Endothelial cell of umbilical vein (primary cell): ENCODE data around the gene PDE3A. TPM values are rescaled to one million over a fixed set of nuclear protein-coding genes. Genes with fewer than 3 reads are reported as not detected.

Experiments
- BruUV-seq: library from RNA; stranded (reverse); fragments of 400-500 nt; replicated peaks from 2 replicates; lab custom pipeline; 2021; lab: Mats Ljungman, UMichigan
- CTCF ChIA-PET: fragments of 300-600, 350-600 bp; sonication (Branson Sonifier 250); formaldehyde crosslinking; loops from one replicate; lab custom pipeline; 2021; ENCODE audit warnings: antibody characterized with exemption, inconsistent platforms; lab: Charles Lee
- POLR2A ChIA-PET: fragments of 300-600, 350-600 bp; sonication (Branson Sonifier 250); formaldehyde crosslinking; loops from one replicate; lab custom pipeline; 2021; ENCODE audit warnings: antibody characterized with exemption, inconsistent platforms; lab: Charles Lee
- DNase-seq: peaks from one replicate; pipeline ENCODE4 v3.0.0-alpha.2; 2011; ENCODE audit warnings: low read depth, low spot score
- FAIRE-seq: peaks from 2 replicates; lab custom pipeline; 2011; peaks lifted over from hg19 to GRCh38; lab: Jason Lieb, UNC
- H2AFZ ChIP-seq: 2 replicates; pipeline ENCODE4 v1.6.0; 2012; ENCODE audit warnings: low read depth, low read length, control low read depth, inconsistent platforms
- H3K27ac ChIP-seq: 2 replicates; pipeline ENCODE4 v1.5.1; 2011; ENCODE audit warnings: low read depth, mild to moderate bottlenecking, control low read depth, low read length, moderate library complexity; ENCODE audit not compliant: insufficient read depth
- H3K27me3 ChIP-seq, 2 experiments: 2 replicates each; pipeline versions ENCODE4 v1.6.0 to v1.6.1; 2011; ENCODE audit warnings: low read length in 2 of 2, mixed read lengths in 1 of 2; ENCODE audit not compliant: control insufficient read depth in 2 of 2, insufficient read depth in 2 of 2
- H3K36me3 ChIP-seq, 2 experiments: 2 replicates in 1 of 2; 3 replicates in 1 of 2; pipeline ENCODE4 v1.5.1; 2011; ENCODE audit warnings: low read length in 2 of 2, mild to moderate bottlenecking in 1 of 2, moderate library complexity in 1 of 2; ENCODE audit not compliant: control insufficient read depth in 2 of 2, insufficient read depth in 2 of 2; ENCODE audit errors: extremely low read depth in 1 of 2
- H3K4me1 ChIP-seq: 3 replicates; pipeline ENCODE4 v1.5.1; 2011; ENCODE audit warnings: mild to moderate bottlenecking, low read length; ENCODE audit not compliant: control insufficient read depth, insufficient read depth; ENCODE audit errors: extremely low read depth
- H3K4me2 ChIP-seq: 2 replicates; pipeline ENCODE4 v1.6.1; 2011; ENCODE audit warnings: low read length, control low read depth, mixed read lengths; ENCODE audit not compliant: insufficient read depth
- H3K4me3 ChIP-seq, 3 experiments: fragments of 200-600 bp in 1 of 3; sonication (generic), shearing (Covaris generic) in 1 of 3; replicated peaks in 1 of 3; 2 replicates each; pipeline ENCODE4 v1.5.1; 2011 to 2016; ENCODE audit warnings: control low read depth in 3 of 3, low read length in 3 of 3, mild to moderate bottlenecking in 2 of 3, inconsistent platforms in 1 of 3, low read depth in 1 of 3, moderate library complexity in 1 of 3; ENCODE audit not compliant: insufficient read depth in 1 of 3
- H3K79me2 ChIP-seq: 2 replicates; pipeline ENCODE4 v1.6.0; 2012; ENCODE audit warnings: low read length, inconsistent platforms; ENCODE audit not compliant: control insufficient read depth, insufficient read depth
- H3K9ac ChIP-seq: replicated peaks from 2 replicates; pipeline ENCODE3; 2011; ENCODE audit warnings: low read length, control low read depth; ENCODE audit not compliant: insufficient read depth; ENCODE audit errors: extremely low read depth
- H3K9me1 ChIP-seq: replicated peaks from 3 replicates; pipeline ENCODE4 v1.6.0; 2011; ENCODE audit warnings: mild to moderate bottlenecking, low read length; ENCODE audit not compliant: control insufficient read depth, insufficient read depth; ENCODE audit errors: extremely low read depth
- H3K9me3 ChIP-seq: replicated peaks from 2 replicates; pipeline ENCODE4 v1.5.1; 2012; ENCODE audit warnings: low read length, inconsistent platforms; ENCODE audit not compliant: control insufficient read depth, insufficient read depth
- H4K20me1 ChIP-seq: replicated peaks from 2 replicates; pipeline ENCODE3; 2011; ENCODE audit warnings: mild to moderate bottlenecking, low read length; ENCODE audit not compliant: control insufficient read depth, insufficient read depth; ENCODE audit errors: extremely low read depth
- EZH2 ChIP-seq: IDR thresholded peaks from 2 replicates; pipeline ENCODE4 v1.6.1; 2012; ENCODE audit warnings: borderline replicate concordance, low read depth, mild to moderate bottlenecking, moderate library complexity, low read length, inconsistent platforms; ENCODE audit not compliant: severe bottlenecking
- FOS ChIP-seq: IDR thresholded peaks from 2 replicates; pipeline ENCODE4 v1.6.1; 2011; ENCODE audit warnings: mild to moderate bottlenecking, low read length, moderate library complexity, borderline replicate concordance; ENCODE audit not compliant: insufficient read depth
- GATA2 ChIP-seq: IDR thresholded peaks from 2 replicates; pipeline ENCODE4 v1.7.0; 2011; ENCODE audit warnings: low read depth, mild to moderate bottlenecking, moderate library complexity, mixed read lengths, low read length; ENCODE audit not compliant: insufficient read length, insufficient read depth
- JUN ChIP-seq: IDR thresholded peaks from 2 replicates; pipeline ENCODE4 v1.6.1; 2011; ENCODE audit warnings: borderline replicate concordance, low read depth; ENCODE audit not compliant: insufficient read length, insufficient read depth
- MYC ChIP-seq: IDR thresholded peaks from one replicate; pipeline ENCODE4 v1.6.1; 2011; ENCODE audit warnings: mild to moderate bottlenecking, low read depth, low read length
- POLR2A ChIP-seq: IDR thresholded peaks from 2 replicates; pipeline ENCODE4 v1.6.1; 2012; ENCODE audit warnings: low read depth, mild to moderate bottlenecking, control low read depth, low read length
- POLR2AphosphoS5 ChIP-seq: IDR thresholded peaks from 2 replicates; pipeline ENCODE4 v1.6.1; 2012; ENCODE audit warnings: low read depth, mild to moderate bottlenecking, control low read depth, low read length, moderate library complexity; ENCODE audit not compliant: insufficient read depth
- dilution Hi-C: fragments of 300-500 bp; cut with MboI; formaldehyde crosslinking; loops from one replicate; pipeline ENCODE4 v1.15.0; 2019; ENCODE audit warnings: low sequenced_read_pairs; ENCODE audit not compliant: extremely low pct_ligation_motif_present
- intact Hi-C: fragments of 100-400 bp; cut with micrococcal nuclease; formaldehyde crosslinking; loops from one replicate; pipeline ENCODE4 v1.10.0; 2022
- polyA plus RNA-seq, 4 experiments: library from polyadenylated mRNA; depleted of rRNA in 3 of 4; stranded (reverse) in 3 of 4; unstranded in 1 of 4; fragments of >200 nt; gene quantifications; 2 replicates each; pipeline versions ENCODE4 v1.2.1 to v1.2.3, GENCODE V29; 2011 to 2012; ENCODE audit warnings: missing spikeins in 1 of 4
- total RNA-seq: library from RNA; stranded (reverse); gene quantifications from 2 replicates; pipeline ENCODE4 v1.2.3, GENCODE V29; 2021
- TF ChIP-seq, protein P1 (sequence below): IDR thresholded peaks from 2 replicates; pipeline ENCODE4 v1.6.1; 2011; ENCODE audit not compliant: insufficient read depth, insufficient read length
- TF ChIP-seq, protein P2 (sequence below), 2 donors: IDR thresholded peaks; 1 replicate in 1 of 2; 2 replicates in 1 of 2; pipeline ENCODE4 v1.5.1; 2011; ENCODE audit warnings: low read length in 2 of 2, mild to moderate bottlenecking in 2 of 2, moderate library complexity in 2 of 2, control low read depth in 1 of 2, inconsistent platforms in 1 of 2, low read depth in 1 of 2; ENCODE audit not compliant: insufficient read depth in 1 of 2; ENCODE audit errors: extremely low read depth in 1 of 2

The PDE3A gene
- total and polyA plus RNA-seq, 2 donors (not counting 3 experiments of a cell fraction or from before 2014, with no cell fraction given): 14.0 to 27.4 TPM

DNA sequence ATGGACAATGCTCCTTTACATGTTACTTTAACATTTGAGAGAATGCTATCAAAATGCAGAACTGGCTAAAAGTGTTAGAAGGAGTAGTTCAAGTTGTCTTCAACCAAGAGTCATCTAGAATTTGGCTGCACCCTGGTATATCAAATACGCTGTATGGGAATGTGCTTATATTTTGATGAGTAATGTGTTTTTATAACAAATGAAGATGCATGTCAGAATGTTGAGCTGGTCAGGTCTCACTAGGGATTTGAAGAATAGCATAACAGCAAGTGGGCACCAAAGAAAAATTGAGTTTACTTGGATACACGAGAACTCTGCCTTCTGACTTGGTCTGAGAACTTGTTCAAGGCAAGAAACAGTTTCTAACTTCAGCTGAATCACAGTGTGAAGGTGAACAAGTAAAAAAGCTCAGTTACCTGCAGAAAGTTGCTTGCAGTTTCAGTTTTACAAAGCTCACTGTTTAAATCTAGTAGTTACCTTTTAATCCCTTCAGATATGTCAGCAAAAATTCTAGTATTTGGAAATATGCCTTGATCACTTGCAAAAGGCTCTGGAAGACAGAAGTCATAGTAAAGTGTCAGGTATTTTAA, 82.3 kb downstream of the PDE3A start:
- Histone ChIP-seq H3K79me2 (peaks cover 6% of the 10 kb centered on the region), H2AFZ (no peak overlapping the region), H3K4me3 (no peak overlapping the region), H3K4me2 (no peak overlapping the region), H3K27ac (no peak overlapping the region), H3K4me1 (no peaks in the 10 kb centered on the region), H3K9me1 (no peaks in the 10 kb centered on the region), H3K36me3 (peaks cover 0 to 2% of the 10 kb centered on the region in 2 experiments), H4K20me1 (no peaks in the 10 kb centered on the region), H3K9me3 (no peaks in the 10 kb centered on the region), H3K9ac (no peak overlapping the region), H3K27me3 (no peaks in the 10 kb centered on the region)
- no peak for TF ChIP-seq JUN
- no peak for TF ChIP-seq EZH2
- TF ChIP-seq, protein P1, sequence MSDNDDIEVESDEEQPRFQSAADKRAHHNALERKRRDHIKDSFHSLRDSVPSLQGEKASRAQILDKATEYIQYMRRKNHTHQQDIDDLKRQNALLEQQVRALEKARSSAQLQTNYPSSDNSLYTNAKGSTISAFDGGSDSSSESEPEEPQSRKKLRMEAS: no peak
- TF ChIP-seq POLR2AphosphoS5: no peak
- TF ChIP-seq POLR2A: no peak
- no peak for TF ChIP-seq GATA2
- TF ChIP-seq, protein P2, sequence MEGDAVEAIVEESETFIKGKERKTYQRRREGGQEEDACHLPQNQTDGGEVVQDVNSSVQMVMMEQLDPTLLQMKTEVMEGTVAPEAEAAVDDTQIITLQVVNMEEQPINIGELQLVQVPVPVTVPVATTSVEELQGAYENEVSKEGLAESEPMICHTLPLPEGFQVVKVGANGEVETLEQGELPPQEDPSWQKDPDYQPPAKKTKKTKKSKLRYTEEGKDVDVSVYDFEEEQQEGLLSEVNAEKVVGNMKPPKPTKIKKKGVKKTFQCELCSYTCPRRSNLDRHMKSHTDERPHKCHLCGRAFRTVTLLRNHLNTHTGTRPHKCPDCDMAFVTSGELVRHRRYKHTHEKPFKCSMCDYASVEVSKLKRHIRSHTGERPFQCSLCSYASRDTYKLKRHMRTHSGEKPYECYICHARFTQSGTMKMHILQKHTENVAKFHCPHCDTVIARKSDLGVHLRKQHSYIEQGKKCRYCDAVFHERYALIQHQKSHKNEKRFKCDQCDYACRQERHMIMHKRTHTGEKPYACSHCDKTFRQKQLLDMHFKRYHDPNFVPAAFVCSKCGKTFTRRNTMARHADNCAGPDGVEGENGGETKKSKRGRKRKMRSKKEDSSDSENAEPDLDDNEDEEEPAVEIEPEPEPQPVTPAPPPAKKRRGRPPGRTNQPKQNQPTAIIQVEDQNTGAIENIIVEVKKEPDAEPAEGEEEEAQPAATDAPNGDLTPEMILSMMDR (IDR thresholded peaks at IDR 0.05; ENCODE audit: extremely low read depth in 1 of 2, insufficient read depth in 1 of 2, low read depth in 1 of 2, low read length in 2 of 2): no peak
- no peak for TF ChIP-seq MYC
- no peak for TF ChIP-seq FOS
- DNase-seq: no peak
- dilution Hi-C loops: no loop called here
- CTCF ChIA-PET: interaction anchor here (0.8 to 1.1 kb wide), 2 partner anchors 12 to 98 kb away, joined by 4 to 5 read pairs; no protein-coding TSS in a partner anchor
- POLR2A ChIA-PET: no interaction called here
- BruUV-seq: no TSS peak
- intact Hi-C loops: no loop called here
- FAIRE-seq: no peak
